ENCODE results near the gene ALPK1.

GRCh38 chr4:112299721-112300120 lies 2.6 kb downstream of the ALPK1 start:
- no peak for TF ChIP-seq CTCF (IDR thresholded peaks at IDR 0.05)
- TF ChIP-seq POLR2AphosphoS5 (IDR thresholded peaks at IDR 0.05): no peak
- no peak for TF ChIP-seq POLR2A (IDR thresholded peaks at IDR 0.05)

Measured in prostate gland (tissue), 2 donors.